GM23338 (cell line): ENCODE measurements around the gene PRKCG. TPM values are rescaled to one million over a fixed set of nuclear protein-coding genes. Genes with fewer than 3 reads are reported as not detected.
A peak's percentile ranks its signal among the peaks of the same experiment; 100 is the strongest.
"Not testable (repeated sequence)": the region's sequence is repeated elsewhere in the genome, so short reads cannot be mapped to it uniquely, and the experiment has no call there.

ENCODE experiments used
- ATAC-seq: fragments of 200-7000 bp; cut with Tn5 transposase; 3 replicates; pipeline ENCODE4 v1.9.1; 2020
- DNase-seq: peaks from one replicate; pipeline ENCODE4 v3.0.0-alpha.2; 2015; ENCODE audit warnings: low spot score
- H2AFZ ChIP-seq: fragments of 200-600 bp; sonication (generic); 2 replicates; pipeline ENCODE4 v1.8.0; 2016; ENCODE audit warnings: antibody characterized with exemption, mild to moderate bottlenecking, moderate library complexity
- H3F3A ChIP-seq: fragments of 200-600 bp; sonication (generic); replicated peaks from 2 replicates; pipeline ENCODE4 v1.8.0; 2017; ENCODE audit warnings: antibody characterized with exemption, mixed run types, low read depth
- H3K27ac ChIP-seq: fragments of 200-600 bp; sonication (generic); 2 replicates; pipeline ENCODE4 v1.6.1; 2016; ENCODE audit warnings: low read depth
- H3K27me3 ChIP-seq: fragments of 200-600 bp; sonication (generic); 2 replicates; pipeline ENCODE4 v1.8.0; 2016; ENCODE audit warnings: mild to moderate bottlenecking, mixed run types, moderate library complexity; ENCODE audit not compliant: insufficient read depth
- H3K36me3 ChIP-seq: fragments of 200-600 bp; sonication (generic); 2 replicates; pipeline ENCODE4 v1.8.0; 2016; ENCODE audit warnings: mild to moderate bottlenecking; ENCODE audit not compliant: insufficient read depth
- H3K4me1 ChIP-seq: fragments of 200-600 bp; sonication (generic); 2 replicates; pipeline ENCODE4 v1.8.0; 2016; ENCODE audit warnings: mild to moderate bottlenecking, moderate library complexity; ENCODE audit not compliant: insufficient read depth
- H3K4me2 ChIP-seq: fragments of 200-600 bp; sonication (generic); 2 replicates; pipeline ENCODE4 v1.7.1; 2017; ENCODE audit warnings: mixed run types
- H3K4me3 ChIP-seq: fragments of 200-600 bp; sonication (generic); 2 replicates; pipeline ENCODE4 v1.6.1; 2016; ENCODE audit warnings: mixed run types
- H3K79me2 ChIP-seq: fragments of 200-600 bp; sonication (generic); replicated peaks from 2 replicates; pipeline ENCODE4 v1.8.0; 2017; ENCODE audit warnings: mild to moderate bottlenecking; ENCODE audit not compliant: insufficient read depth
- H3K9me2 ChIP-seq: fragments of 200-600 bp; sonication (generic); 2 replicates; pipeline ENCODE4 v1.8.0; 2017; ENCODE audit not compliant: insufficient read depth
- H4K20me1 ChIP-seq: fragments of 200-600 bp; sonication (generic); replicated peaks from 2 replicates; pipeline ENCODE4 v1.8.0; 2017; ENCODE audit warnings: mild to moderate bottlenecking; ENCODE audit not compliant: insufficient read depth
- H3K27ac Mint-ChIP-seq: 2 replicates; pipeline ENCODE4 v1.8.0; 2020; ENCODE audit warnings: inconsistent platforms, mild to moderate bottlenecking, moderate library complexity, mixed read lengths
- H3K27me3 Mint-ChIP-seq: 3 replicates; pipeline ENCODE4 v1.8.0; 2022; ENCODE audit warnings: low read depth, mild to moderate bottlenecking, moderate library complexity, mixed read lengths, inconsistent platforms; ENCODE audit not compliant: insufficient read depth, poor library complexity
- H3K36me3 Mint-ChIP-seq: 3 replicates; pipeline ENCODE4 v1.8.0; 2021; ENCODE audit warnings: low read depth, mild to moderate bottlenecking, inconsistent platforms, moderate library complexity, mixed read lengths
- H3K4me1 Mint-ChIP-seq: 3 replicates; pipeline ENCODE4 v1.8.0; 2020; ENCODE audit warnings: mild to moderate bottlenecking, inconsistent platforms, mixed read lengths
- H3K4me3 Mint-ChIP-seq: 3 replicates; pipeline ENCODE4 v1.8.0; 2021; ENCODE audit warnings: moderate library complexity, mild to moderate bottlenecking, inconsistent platforms, mixed read lengths
- H3K9me3 Mint-ChIP-seq: 3 replicates; pipeline ENCODE4 v1.8.0; 2020; ENCODE audit warnings: moderate library complexity, mild to moderate bottlenecking, inconsistent platforms, mixed read lengths
- CREB1 ChIP-seq: fragments of 250-450 bp; sonication (Bioruptor Pico); IDR thresholded peaks from 2 replicates; pipeline ENCODE4 v1.5.0; 2020; ENCODE audit warnings: low read depth, mild to moderate bottlenecking, moderate library complexity
- EZH2 ChIP-seq: fragments of 200-600 bp; sonication (generic); IDR thresholded peaks from one replicate; pipeline ENCODE4 v1.8.0; 2017; ENCODE audit warnings: antibody characterized with exemption, mild to moderate bottlenecking, low read depth; ENCODE audit not compliant: unreplicated experiment
- EZH2phosphoT487 ChIP-seq: fragments of 200-600 bp; sonication (generic); IDR thresholded peaks from one replicate; pipeline ENCODE4 v1.8.1; 2018; ENCODE audit warnings: antibody characterized with exemption; ENCODE audit not compliant: unreplicated experiment
- POLR2AphosphoS5 ChIP-seq: IDR thresholded peaks from 2 replicates; pipeline ENCODE4 v1.6.1; 2016; ENCODE audit warnings: antibody characterized with exemption, low read depth
- STAT1 ChIP-seq: IDR thresholded peaks from one replicate; pipeline ENCODE4 v1.6.1; 2016; ENCODE audit warnings: antibody characterized with exemption; ENCODE audit not compliant: unreplicated experiment
- polyA plus RNA-seq: library from polyadenylated mRNA; unstranded; fragments of >200 nt; fragmentation: Nextera tagmentation; extraction: Ambion mirVana; gene quantifications from 2 replicates; pipeline ENCODE4 v1.2.1, GENCODE V29; 2016
- total RNA-seq: library from RNA; depleted of rRNA; stranded (reverse); fragments of >200 nt; shearing (Covaris generic); gene quantifications from 2 replicates; pipeline ENCODE4 v1.2.3, GENCODE V29; 2014
- TF ChIP-seq, protein P1 (sequence below): fragments of 250-450 bp; sonication (Bioruptor Pico); IDR thresholded peaks from 2 replicates; pipeline ENCODE4 v1.5.0; 2020; ENCODE audit warnings: mild to moderate bottlenecking, moderate library complexity
- TF ChIP-seq, protein P2 (sequence below), 2 experiments: fragments of 200-600 bp in 1 of 2; sonication (generic) in 1 of 2; conservative IDR thresholded peaks; 2 replicates each; pipeline versions ENCODE4 v1.5.1 to v1.6.1; 2016 to 2017; ENCODE audit warnings: antibody characterized with exemption in 2 of 2, low read depth in 2 of 2, mild to moderate bottlenecking in 2 of 2, moderate library complexity in 1 of 2

The PRKCG gene
- total and polyA plus RNA-seq, 2 experiments from 2014 or later: 15.4 to 15.9 TPM

DNA sequence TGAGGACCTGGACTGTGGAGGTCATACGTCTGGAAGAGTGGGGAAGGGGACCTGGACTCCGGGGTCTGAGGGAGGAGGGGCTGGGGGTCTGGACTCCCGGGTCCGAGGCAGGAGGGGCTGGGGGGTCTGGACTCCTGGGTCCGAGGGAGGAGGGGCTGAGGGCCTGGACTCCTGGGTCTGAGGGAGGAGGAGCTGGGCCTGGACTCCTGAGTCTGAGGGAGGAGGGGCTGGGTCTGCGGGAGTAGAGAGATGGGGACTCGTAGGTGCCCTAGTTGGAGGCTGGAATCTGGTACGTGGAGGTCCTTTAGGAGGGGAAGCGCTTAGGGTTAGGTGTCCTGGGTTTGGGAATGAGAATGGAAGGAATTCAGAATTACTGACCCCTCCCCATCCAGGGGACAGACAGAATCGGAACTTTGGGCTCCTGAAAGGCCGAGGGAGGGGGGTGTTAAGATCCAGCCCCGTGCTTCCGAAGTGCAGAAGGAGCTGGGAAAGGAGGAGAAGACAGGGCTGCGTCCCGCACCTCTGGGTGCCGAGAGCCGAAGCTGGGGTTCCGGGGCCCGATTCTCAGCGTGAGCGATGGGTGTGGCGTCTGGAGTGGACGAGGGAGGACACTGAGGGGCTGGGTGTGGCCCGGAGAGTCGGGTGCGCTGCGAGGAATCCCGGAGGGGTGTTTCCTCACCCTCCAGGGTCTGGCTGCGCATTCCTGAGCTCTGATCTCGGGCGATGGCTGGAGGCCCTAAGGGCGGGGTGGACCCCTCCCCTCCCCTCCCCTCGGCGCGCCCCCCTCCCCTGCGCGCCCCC is 13.7 kb upstream of the PRKCG start (continued):
- TF ChIP-seq, protein P1, sequence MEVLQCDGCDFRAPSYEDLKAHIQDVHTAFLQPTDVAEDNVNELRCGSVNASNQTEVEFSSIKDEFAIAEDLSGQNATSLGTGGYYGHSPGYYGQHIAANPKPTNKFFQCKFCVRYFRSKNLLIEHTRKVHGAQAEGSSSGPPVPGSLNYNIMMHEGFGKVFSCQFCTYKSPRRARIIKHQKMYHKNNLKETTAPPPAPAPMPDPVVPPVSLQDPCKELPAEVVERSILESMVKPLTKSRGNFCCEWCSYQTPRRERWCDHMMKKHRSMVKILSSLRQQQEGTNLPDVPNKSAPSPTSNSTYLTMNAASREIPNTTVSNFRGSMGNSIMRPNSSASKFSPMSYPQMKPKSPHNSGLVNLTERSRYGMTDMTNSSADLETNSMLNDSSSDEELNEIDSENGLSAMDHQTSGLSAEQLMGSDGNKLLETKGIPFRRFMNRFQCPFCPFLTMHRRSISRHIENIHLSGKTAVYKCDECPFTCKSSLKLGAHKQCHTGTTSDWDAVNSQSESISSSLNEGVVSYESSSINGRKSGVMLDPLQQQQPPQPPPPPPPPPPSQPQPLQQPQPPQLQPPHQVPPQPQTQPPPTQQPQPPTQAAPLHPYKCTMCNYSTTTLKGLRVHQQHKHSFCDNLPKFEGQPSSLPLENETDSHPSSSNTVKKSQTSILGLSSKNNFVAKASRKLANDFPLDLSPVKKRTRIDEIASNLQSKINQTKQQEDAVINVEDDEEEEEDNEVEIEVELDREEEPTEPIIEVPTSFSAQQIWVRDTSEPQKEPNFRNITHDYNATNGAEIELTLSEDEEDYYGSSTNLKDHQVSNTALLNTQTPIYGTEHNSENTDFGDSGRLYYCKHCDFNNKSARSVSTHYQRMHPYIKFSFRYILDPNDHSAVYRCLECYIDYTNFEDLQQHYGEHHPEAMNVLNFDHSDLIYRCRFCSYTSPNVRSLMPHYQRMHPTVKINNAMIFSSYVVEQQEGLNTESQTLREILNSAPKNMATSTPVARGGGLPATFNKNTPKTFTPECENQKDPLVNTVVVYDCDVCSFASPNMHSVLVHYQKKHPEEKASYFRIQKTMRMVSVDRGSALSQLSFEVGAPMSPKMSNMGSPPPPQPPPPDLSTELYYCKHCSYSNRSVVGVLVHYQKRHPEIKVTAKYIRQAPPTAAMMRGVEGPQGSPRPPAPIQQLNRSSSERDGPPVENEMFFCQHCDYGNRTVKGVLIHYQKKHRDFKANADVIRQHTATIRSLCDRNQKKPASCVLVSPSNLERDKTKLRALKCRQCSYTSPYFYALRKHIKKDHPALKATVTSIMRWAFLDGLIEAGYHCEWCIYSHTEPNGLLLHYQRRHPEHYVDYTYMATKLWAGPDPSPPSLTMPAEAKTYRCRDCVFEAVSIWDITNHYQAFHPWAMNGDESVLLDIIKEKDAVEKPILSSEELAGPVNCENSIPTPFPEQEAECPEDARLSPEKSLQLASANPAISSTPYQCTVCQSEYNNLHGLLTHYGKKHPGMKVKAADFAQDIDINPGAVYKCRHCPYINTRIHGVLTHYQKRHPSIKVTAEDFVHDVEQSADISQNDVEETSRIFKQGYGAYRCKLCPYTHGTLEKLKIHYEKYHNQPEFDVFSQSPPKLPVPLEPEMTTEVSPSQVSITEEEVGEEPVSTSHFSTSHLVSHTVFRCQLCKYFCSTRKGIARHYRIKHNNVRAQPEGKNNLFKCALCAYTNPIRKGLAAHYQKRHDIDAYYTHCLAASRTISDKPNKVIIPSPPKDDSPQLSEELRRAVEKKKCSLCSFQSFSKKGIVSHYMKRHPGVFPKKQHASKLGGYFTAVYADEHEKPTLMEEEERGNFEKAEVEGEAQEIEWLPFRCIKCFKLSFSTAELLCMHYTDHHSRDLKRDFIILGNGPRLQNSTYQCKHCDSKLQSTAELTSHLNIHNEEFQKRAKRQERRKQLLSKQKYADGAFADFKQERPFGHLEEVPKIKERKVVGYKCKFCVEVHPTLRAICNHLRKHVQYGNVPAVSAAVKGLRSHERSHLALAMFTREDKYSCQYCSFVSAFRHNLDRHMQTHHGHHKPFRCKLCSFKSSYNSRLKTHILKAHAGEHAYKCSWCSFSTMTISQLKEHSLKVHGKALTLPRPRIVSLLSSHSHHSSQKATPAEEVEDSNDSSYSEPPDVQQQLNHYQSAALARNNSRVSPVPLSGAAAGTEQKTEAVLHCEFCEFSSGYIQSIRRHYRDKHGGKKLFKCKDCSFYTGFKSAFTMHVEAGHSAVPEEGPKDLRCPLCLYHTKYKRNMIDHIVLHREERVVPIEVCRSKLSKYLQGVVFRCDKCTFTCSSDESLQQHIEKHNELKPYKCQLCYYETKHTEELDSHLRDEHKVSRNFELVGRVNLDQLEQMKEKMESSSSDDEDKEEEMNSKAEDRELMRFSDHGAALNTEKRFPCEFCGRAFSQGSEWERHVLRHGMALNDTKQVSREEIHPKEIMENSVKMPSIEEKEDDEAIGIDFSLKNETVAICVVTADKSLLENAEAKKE: no peak

DNA sequence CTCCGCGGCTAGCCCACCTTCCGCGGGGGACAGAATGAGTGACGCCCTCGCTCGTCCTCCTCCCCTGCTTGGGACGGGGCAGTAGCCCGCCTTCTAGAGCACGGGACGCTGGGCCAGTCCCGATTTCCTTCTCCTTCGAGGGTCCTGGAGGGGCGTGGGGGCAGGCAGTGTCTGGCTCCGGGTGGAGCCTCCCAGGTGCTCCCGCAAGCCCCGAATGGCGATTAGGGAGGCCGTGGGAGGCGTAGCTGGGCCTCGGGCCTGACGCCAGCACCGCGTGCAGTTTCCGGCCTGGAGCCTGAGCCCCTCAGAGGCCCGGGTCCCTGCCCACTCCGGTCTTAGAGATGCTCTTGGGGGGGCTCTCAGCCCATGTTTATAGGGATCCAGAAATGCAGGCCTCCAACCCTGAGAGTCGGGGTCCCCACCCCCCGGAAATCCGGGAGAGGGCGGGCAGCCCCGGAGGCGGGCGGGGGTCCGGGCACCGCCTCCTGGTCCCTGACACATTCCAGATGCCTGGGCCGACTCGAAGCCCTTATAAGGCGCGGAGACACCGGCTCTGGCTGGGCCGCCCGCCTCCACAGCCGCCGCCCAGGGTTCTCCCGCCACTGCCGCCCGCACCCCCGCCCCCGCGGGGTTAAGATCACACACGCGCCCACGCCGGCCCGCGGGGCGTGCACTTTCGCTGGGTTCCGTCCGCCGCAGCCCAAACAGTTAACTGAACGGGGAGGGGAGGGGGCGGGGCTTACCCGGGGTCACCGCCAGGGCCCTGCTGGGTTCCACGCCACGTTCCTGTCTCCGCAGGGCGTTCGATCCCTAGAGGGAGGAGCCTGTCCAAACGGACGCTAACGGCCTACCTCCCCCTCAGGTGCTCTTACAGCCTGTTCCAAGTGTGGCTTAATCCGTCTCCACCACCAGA is 12.8 kb upstream of the PRKCG start:
- Histone ChIP-seq H3K4me2 (peak overlapping the region; percentile 100), H2AFZ (no peak overlapping the region), H3F3A (peaks cover 28% of the 10 kb centered on the region), H4K20me1 (peaks cover 5% of the 10 kb centered on the region), H3K79me2 (peaks cover 28% of the 10 kb centered on the region), H3K9me2 (no peaks in the 10 kb centered on the region), H3K4me3 (peak overlapping the region; percentile 99), H3K4me1 (peaks cover 27% of the 10 kb centered on the region), H3K27ac (peak overlapping the region; percentile 98), H3K36me3 (peaks cover 11% of the 10 kb centered on the region; the same call in 1 of the 2 replicates), H3K27me3 (no peaks in the 10 kb centered on the region)
- ATAC-seq (peak; percentile 51), DNase-seq (peak; percentile 94)
- Mint-ChIP-seq H3K27ac (peak overlapping the region; percentile 62; the same call in 1 of the 2 replicates), H3K27me3 (peaks cover 43% of the 10 kb centered on the region), H3K36me3 (peaks cover 22% of the 10 kb centered on the region), H3K4me3 (peak overlapping the region; percentile 87), H3K9me3 (no peaks in the 10 kb centered on the region), H3K4me1 (peaks cover 32% of the 10 kb centered on the region)
- TF ChIP-seq EZH2 (no peak), EZH2phosphoT487 (no peak), STAT1 (no peak), POLR2AphosphoS5 (peak; percentile 25; the same call in 1 of the 2 replicates), CREB1 (peak; percentile 18; the same call in 1 of the 2 replicates)
- TF ChIP-seq, protein P2, sequence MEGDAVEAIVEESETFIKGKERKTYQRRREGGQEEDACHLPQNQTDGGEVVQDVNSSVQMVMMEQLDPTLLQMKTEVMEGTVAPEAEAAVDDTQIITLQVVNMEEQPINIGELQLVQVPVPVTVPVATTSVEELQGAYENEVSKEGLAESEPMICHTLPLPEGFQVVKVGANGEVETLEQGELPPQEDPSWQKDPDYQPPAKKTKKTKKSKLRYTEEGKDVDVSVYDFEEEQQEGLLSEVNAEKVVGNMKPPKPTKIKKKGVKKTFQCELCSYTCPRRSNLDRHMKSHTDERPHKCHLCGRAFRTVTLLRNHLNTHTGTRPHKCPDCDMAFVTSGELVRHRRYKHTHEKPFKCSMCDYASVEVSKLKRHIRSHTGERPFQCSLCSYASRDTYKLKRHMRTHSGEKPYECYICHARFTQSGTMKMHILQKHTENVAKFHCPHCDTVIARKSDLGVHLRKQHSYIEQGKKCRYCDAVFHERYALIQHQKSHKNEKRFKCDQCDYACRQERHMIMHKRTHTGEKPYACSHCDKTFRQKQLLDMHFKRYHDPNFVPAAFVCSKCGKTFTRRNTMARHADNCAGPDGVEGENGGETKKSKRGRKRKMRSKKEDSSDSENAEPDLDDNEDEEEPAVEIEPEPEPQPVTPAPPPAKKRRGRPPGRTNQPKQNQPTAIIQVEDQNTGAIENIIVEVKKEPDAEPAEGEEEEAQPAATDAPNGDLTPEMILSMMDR (conservative IDR thresholded peaks at IDR 0.05; ENCODE audit: low read depth in 2 of 2): 0 out of 4 replicates have a peak, but pooled peaks of 1 of the 2 experiments have one; percentile 3

DNA sequence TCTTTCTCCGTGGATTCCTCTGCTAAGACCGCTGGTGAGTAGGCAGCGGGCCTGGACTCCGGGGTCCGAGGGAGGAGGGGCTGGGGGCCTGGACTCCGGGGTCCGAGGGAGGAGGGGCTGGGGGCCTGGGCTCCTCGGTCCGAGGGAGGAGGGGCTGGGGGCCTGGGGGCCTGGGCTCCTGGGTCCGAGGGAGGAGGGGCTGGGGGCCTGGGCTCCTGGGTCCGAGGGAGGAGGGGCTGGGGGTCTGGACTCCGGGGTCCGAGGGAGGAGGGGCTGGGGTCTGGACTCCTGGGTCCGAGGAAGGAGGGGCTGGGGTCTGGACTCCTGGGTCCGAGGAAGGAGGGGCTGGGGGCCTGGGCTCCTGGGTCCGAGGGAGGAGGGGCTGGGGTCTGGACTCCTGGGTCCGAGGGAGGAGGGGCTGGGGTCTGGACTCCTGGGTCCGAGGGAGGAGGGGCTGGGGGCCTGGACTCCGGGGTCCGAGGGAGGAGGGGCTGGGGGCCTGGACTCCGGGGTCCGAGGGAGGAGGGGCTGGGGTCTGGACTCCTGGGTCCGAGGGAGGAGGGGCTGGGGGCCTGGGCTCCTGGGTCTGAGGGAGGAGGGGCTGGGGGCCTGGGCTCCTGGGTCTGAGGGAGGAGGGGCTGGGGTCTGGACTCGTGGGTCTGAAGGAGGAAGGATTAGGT is 12.1 kb upstream of the PRKCG start:
- H3K36me3 Mint-ChIP-seq: peaks cover 30% of the 10 kb centered on the region
- H4K20me1 ChIP-seq: not testable (repeated sequence)

More for the DNA sequence above, 12.1 kb upstream of the PRKCG start:
- H3K4me1 Mint-ChIP-seq: peaks cover 39% of the 10 kb centered on the region
- peak overlapping the region; percentile 98 for H3K27ac ChIP-seq
- H3K4me3 ChIP-seq: peak overlapping the region; percentile 99
- peaks cover 28% of the 10 kb centered on the region for H3K79me2 ChIP-seq
- peaks cover 18% of the 10 kb centered on the region; the same call in 1 of the 2 replicates for H3K36me3 ChIP-seq
- DNase-seq, H3K9me3 Mint-ChIP-seq, H2AFZ ChIP-seq, ATAC-seq, H3K27me3 ChIP-seq, H3K9me2 ChIP-seq: not testable (repeated sequence)
- peaks cover 28% of the 10 kb centered on the region for H3F3A ChIP-seq
- H3K27me3 Mint-ChIP-seq: peaks cover 37% of the 10 kb centered on the region
- peak overlapping the region; percentile 87 for H3K4me3 Mint-ChIP-seq
- peak overlapping the region; percentile 100 for H3K4me2 ChIP-seq
- H3K27ac Mint-ChIP-seq: 0 out of 2 replicates have a peak overlapping the region, but pooled peaks have one; percentile 62
- peaks cover 22% of the 10 kb centered on the region for H3K4me1 ChIP-seq
